Endothelial cell of hepatic sinusoid (primary cell): ENCODE measurements around the gene ODF4.
"Not testable (repeated sequence)": the region's sequence is repeated elsewhere in the genome, so short reads cannot be mapped to it uniquely, and the experiment has no call there.

ENCODE experiments used
- in situ Hi-C: cut with HindIII; loops from 2 replicates; pipeline ENCODE4 v1.10.0; 2017; ENCODE audit warnings: low sequenced_read_pairs

The ODF4 gene

DNA sequence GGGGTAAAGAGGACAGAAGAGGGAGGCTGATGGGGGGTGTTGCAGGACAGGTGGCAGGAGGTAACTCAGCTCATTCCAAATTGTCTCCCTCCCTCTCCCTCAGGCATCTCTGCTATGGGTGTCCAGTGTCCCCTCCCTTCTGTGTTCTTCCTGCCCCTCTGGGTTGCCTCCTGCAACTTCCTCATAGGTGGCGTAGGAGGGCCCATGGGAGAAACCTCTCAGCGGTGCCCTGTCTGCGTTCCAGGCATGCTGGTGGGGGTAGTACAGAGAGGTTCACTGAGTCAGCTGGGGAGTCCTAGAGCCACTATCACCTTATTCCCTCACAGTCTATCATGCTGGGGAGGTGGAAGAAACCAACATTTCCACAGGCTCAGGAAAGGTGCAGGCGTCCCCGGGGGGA, 14.7 kb upstream of the ODF4 start:
- in situ Hi-C loops: no loop called here

GRCh38 chr17:8326511-8327302, 12.9 kb upstream of the ODF4 start:
- in situ Hi-C loops: no loop called here

- in situ Hi-C loops: no loop called here
Measured at GRCh38 chr17:8327303-8327649, 12.4 kb upstream of the ODF4 start.

DNA sequence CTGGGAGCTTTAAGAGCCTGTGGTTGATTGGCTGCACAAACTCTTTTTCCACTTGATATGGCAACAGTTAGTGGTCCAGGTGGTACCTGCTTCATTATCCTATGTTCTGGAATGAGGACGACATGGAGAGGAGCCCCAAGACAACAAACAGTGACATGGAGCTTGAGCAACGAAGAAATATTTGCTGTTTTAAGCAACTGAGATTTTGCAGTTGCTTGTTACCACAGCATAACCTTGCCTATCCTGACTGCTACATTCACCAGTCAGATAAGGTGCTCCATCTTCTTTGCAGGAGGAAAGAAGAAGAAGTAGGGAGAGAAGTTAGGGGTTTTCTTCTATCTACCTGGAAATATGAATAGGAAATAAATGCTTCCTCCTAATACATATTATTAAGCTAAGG, 7.5 kb upstream of the ODF4 start:
- in situ Hi-C loops: no loop called here

DNA sequence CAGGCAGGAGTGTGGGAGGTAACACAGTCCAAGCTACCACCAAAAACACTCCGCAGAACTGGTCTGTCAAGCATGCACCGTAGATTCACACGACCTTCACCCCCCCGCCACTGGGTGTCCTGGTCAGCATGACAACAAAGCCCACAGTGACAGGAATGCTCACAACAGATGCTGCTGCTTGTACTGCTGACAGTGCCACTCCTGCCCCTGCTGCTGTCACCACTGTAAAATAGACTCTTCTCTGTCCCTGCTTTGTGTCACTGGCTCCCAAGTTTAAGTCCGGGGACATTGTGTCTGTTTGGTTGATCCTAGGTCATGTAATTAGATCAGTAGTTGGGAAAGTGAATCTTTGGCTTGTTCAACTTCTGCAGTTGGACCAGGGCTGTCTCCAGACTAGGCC, 7.0 kb upstream of the ODF4 start:
- in situ Hi-C loops: no loop called here

GRCh38 chr17:8333281-8333680, 6.4 kb upstream of the ODF4 start:
- in situ Hi-C loops: no loop called here

DNA sequence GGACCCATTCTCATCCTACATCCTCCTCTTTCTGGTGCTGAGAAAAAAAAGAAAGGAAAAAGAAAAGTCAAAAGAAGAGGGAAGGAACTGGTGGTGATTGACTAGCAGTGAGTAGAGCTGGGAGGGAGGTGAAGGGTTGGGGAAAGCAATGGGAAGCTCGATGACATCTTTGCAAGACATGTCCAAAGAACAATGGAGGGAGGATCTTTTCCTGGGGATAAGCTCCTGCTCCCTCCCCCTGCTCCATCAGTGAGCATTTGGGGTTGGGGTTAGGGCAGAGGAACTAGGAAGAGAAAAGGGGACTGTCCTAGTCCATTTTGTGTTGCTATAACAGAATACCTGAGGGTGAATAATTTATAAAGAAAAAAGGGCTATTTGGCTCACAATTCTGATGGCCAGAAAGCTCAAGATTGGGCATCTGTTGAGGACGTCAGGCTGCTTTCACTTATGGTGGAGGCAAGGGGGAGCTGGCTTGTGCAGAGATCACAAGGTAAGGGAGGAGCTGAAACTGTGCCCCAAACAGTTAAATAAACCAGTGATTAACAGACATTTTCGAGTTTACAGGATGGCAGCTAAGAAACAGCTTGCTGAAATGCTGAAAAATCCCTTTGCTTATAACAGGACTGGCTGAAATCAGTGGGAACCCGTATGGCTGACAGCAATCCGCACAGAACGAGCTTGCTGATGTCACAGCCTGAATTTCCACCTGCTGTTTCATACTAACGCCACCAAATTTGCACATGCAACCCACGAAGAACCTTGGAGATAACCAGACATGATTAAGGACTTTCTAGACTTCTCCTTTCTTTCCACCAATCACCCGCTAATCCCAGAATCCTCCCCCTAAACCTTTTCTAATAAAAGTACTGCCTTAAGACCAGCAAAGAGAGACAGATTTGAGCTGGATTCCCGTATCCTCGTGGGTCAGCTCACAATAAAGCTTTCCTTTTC, 1.6 kb upstream of the ODF4 start:
- in situ Hi-C loops: no loop called here

GRCh38 chr17:8338753-8339140, 893 bp upstream of the ODF4 start:
- in situ Hi-C loops: no loop called here

- in situ Hi-C loops: no loop called here
Measured at GRCh38 chr17:8341456-8341855, 1.8 kb downstream of the ODF4 start.

- in situ Hi-C loops: no loop called here
Measured at GRCh38 chr17:8345052-8345690, 5.5 kb downstream of the ODF4 start.

GRCh38 chr17:8345951-8346665, 6.5 kb downstream of the ODF4 start:
- in situ Hi-C loops: no loop called here

DNA sequence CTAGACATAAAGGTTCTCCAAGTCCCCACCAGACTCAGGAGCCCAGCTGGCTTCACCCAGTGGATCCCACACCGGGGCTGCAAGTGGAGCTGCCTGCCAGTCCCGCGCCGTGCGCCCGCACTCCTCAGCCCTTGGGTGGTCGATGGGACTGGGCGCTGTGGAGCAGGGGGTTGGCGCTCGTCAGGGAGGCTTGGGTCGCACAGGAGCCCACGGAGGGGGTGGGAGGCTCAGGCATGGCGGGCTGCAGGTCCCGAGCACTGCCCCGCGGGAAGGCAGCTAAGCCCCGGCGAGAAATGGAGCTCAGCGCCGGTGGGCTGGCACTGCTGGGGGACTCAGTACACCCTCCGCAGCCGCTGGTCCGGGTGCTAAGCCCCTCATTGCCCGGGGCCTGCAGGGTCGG, 7.4 kb downstream of the ODF4 start:
- in situ Hi-C loops: not testable (repeated sequence)

DNA sequence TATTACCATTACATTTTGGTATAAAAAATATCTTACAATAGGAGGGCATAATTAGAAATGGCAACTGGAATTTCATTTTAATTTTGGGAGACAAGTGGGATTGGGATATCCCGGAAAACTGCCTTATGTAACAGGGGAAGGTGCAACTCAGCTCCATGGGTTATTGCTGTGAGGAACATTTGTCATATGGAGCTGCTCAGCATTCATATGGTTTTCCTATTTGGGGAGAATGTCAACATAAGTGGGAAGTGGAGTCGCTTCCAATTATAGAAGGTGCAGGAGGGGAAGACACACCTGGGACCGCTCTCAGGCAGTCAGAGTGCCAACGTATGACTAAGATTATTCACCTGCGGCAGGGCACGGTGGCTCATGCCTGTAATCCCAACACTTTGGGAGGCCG, 10.7 kb downstream of the ODF4 start:
- in situ Hi-C loops: no loop called here

- in situ Hi-C loops: no loop called here
Measured at GRCh38 chr17:8353736-8354135, 14.1 kb downstream of the ODF4 start.

DNA sequence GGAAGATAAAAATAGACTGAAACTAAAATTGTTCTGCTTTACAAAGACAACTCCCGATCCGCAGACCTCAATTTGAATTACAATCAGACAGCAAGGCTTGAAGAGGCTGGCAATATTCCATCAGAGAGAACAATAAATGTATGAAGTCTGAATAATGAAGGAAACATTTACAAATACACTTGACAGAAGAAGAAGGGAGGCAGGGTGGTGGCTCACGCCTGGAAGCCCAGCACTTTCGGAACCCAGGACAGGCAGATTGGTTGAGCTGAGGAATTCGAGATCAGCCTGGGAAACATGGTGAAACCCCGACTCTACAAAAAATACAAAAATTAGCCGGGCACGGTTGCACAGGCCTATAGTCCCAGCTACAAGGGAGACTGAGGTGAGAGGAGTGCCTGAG, 14.6 kb downstream of the ODF4 start:
- in situ Hi-C loops: no loop called here

DNA sequence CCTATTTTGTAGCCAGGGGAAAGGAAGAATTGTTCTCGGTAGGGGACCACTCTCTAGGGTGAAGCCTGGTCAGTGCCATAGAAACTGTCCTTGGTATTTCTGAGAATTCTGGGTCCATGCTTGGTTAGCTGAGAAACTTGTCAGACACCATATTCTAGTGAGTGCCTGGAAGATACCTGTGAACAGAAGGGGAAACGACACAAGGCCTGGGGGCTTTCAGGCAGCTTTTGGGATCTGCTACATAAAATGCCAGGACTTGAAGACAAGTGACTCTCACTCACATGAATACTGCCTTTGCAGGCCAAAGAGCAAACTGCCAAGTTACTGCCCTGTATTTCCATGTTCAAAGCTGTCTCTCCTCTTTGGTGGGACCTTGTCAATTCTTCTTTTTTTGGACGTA, 18.3 kb downstream of the ODF4 start:
- in situ Hi-C loops: no loop called here

- in situ Hi-C loops: no loop called here
Measured at GRCh38 chr17:8359769-8360168, 20.1 kb downstream of the ODF4 start.

GRCh38 chr17:8360260-8360659, 20.6 kb downstream of the ODF4 start:
- in situ Hi-C loops: no loop called here

GRCh38 chr17:8360751-8361150, 21.1 kb downstream of the ODF4 start:
- in situ Hi-C loops: no loop called here

GRCh38 chr17:8362651-8363332, 23.2 kb downstream of the ODF4 start:
- in situ Hi-C loops: no loop called here
